Stimulated activated CD8-positive, alpha-beta memory T cell treated with anti-CD3 and anti-CD28 coated beads, Interleukin-7, amount 100 ng/mL, for 48 hours (primary cell): ENCODE results near the gene IHH.
A peak's percentile ranks its signal among the peaks of the same experiment; 100 is the strongest.

ENCODE experiments used
- DNase-seq, 2 donors: peaks; one replicate each; pipeline ENCODE4 v3.0.0-alpha.2; 2020; ENCODE audit warnings: low read depth in 1 of 2; ENCODE audit errors: extremely low read depth in 1 of 2

The IHH gene

GRCh38 chr2:219060821-219061791 lies at the start of gene IHH:
Gene IHH (minus strand): TSS chr2:219060921. CDS start chr2:219060467, 454 bp downstream.
- no peak for DNase-seq

- peak; percentile 19 to 57 for DNase-seq
These were observed 48.8 kb upstream of the IHH start for GRCh38 chr2:219109471-219109870.

- DNase-seq: no peak
These were observed 47.0 kb upstream of the IHH start for GRCh38 chr2:219107758-219108157.

GRCh38 chr2:219106251-219106650 lies 45.5 kb upstream of the IHH start:
- no peak for DNase-seq

DNA sequence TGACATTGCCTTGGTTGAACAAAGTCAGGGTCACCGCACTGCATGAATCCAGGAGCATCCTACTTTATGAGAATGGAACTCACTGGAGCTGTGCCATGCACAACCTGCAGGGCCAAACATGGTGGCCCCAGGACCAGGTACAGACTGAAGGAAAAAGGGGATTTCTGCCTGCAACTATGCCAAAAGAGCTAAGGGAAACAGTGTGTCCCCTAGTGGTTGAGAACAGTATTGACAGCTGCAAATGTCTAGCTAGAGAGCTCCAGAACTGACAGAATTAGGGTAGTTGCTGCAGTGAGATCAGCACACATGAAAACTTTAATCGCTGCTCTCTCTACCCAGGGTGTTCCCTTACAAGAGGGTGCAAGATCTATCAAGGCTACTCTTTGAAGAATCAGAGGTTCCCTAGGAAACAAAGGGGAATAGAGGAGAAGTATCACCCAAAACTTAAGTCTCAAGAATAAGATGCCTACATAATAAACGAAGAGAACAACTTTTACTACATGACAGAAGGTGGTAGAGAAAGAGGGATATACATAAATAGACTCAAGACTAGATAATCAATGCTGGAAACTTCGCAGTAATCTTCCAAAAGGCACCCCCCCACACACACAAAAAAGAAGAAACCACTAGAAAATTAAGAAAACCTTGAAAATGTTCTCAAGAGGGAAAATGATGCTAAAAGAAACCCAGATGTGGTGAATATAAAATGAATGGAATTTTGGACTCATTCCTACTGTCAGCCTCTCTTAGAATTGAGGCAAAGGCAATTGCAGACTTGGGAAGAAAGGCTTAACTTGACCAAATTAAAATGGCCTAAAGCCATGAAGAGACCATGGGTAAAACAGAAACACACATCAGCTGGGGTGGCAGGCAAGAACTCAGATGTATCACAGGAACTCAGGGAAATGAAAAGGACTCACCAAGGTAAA lies 43.6 kb upstream of the IHH start:
- no peak for DNase-seq

- no peak for DNase-seq
These were observed 38.6 kb upstream of the IHH start for GRCh38 chr2:219099329-219099728.

GRCh38 chr2:219095406-219095935 lies 34.8 kb upstream of the IHH start:
- no peak for DNase-seq

DNA sequence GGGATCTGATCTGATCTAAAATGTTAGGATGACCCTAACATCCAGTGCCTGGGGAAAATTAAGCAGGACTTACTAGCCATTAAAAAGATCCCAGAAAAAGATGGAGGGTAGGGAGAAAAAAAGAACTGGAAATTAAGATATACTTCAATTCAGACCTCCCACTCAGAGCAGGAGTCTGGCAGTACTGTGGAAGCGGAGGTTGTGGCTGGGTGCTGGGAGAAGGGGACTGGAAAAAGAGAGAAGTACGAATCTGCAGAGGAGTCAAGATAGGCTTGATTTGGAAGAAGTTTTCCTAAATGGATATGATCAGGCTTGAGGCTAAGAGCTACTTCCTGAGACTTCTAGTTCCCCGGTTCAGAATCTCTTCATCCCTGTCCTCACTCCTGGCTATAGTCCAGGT lies 33.5 kb upstream of the IHH start:
- DNase-seq: no peak

DNA sequence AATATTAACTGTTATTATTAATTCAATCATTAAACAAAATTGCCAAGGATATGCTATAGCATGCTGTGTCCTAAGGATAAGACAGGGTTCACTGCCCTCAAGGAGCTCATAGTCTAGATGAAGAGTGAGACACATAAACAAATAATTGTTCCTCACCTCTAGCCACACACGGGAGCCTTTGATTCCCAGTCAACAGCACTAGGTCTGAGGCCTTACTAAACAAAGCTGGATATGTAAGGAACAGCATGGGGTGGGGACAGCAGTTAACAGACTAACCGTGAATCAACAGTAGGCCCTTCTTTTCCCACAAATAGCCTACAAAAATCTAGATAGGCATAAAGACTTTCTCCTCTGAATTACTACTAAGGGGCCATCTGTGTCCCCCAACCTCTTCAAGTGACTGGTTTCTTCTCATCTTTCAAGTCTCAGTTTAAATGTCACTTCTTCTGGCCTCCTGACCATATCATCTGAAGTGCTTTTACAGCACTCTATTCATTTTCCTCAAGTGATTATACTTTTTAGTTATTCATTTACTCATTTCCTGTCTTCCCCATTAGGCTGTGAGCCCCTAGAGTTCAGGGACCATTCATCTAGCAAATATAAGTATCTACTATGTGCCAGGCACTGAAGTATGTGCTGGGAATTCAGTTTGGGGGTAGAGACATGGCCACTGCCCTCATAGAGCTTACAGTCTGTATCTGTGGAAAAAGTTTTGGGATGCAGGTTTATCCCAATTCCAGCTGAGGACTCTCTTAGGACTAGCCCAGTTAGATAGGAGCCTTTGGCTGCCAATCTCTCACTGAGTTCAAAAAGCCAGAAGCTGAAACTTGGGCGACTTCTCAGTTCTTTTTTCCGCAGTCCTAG lies 29.9 kb upstream of the IHH start:
- DNase-seq: no peak

DNA sequence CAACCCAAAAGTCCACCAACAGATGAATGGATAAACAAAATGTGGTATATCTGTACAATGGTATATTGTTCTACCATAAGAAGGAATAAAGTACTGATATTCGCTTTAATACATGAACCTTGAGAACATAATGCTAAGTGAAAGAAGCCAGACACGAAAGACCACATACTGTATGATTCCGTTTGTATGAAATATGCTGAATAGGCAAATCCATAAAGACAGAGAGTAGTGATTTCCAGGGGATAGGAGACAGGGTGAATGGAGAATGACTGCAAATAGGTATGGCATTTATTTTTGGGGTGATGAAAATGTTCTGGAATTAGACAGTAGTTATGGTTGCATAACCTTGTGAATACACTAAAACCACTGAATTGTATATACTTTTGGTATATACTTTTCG lies 28.6 kb upstream of the IHH start:
- DNase-seq: no peak

DNA sequence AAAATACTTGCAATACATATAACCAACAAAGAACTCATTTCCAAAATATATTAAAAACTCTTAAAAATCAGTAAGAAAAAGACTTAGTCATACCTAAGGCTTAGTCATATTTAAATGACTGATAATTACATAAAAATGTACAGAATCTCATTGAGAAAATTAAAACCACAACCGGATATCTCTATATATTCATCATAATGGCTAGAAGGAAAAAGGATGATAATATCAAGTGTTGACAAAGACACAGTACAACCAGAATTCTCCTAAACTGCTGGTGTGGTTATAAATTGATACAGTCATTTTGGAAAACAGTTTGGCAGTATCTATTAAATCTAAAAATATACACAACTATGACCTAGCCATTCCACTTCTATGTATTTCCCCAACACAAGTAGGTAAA lies 27.1 kb upstream of the IHH start:
- no peak for DNase-seq

DNA sequence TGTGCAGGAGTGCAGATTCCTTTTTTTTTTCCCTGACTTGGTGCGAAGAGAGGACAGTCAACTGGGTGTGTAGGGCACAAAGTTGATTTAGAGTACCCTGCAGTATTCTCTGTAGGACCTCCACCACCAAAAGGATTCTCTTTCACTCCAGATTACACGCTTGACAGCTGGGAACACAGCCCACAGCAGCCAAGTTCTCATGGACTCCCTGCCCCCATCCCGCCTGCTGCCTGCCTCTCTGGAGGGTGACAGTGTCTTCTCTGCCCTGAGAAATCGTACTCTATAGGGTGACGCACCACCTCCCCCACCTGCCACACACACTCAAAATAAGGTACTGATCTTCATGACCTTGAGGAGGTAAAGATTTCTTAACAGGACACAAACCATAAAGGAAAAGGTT lies 26.6 kb upstream of the IHH start:
- no peak for DNase-seq

GRCh38 chr2:219086196-219086595 lies 25.5 kb upstream of the IHH start:
- DNase-seq: no peak

GRCh38 chr2:219084791-219085190 lies 24.1 kb upstream of the IHH start:
- no peak for DNase-seq

- no peak for DNase-seq
These were observed 21.7 kb upstream of the IHH start for GRCh38 chr2:219082332-219082958.

- DNase-seq: no peak
These were observed 21.1 kb upstream of the IHH start for GRCh38 chr2:219081701-219082331.

DNA sequence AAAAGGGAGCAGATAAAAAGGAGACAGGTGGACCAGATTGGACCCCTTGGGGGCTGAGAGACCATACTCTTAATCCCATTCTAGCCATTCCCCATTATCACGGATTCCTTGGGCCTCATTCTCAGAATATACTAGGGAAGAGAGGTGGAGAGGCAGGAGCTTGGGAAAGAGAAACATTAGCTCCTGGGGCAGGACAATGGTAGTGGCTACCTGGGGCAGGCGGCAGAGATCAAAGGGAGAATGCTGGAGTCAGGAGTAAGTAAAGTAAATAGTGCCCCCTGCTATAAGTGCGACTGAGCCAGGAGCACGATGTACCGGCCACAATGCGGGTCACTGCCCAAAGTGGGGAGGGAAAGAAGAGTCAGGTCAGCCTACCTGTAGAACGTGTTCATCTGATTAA lies 20.4 kb upstream of the IHH start:
- DNase-seq: no peak

- no peak for DNase-seq
These were observed 18.7 kb upstream of the IHH start for GRCh38 chr2:219079417-219079816.

GRCh38 chr2:219078951-219079350 lies 18.2 kb upstream of the IHH start:
- DNase-seq: no peak
